Activated CD4-positive, CD25-positive, alpha-beta regulatory T cell (primary cell): ENCODE results near the gene LMAN1.

Experiments
- DNase-seq, 4 experiments: peaks; one replicate each; lab custom pipeline; 2025; lab: John Stamatoyannopoulos, UW

The LMAN1 gene

DNA sequence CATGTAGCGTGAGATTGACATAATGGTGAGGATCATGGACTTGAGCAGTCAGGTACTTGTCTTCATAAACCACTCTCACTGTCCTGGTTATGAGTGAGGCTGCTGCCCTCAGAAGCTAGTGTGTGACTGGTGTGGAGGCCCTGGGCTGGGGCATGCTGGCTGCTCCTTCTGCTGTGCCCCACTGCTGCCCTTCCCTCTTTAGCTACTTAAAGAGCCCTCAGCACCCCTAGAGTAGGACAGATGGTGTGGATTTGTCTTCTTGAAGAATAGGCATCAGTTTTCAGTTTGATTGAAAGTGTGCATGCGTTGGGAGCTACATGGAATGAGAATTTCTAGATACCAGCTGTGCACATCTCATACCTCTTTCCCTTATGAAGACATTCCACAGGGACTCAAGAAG lies 56.1 kb downstream of the LMAN1 start:
- no peak for DNase-seq

DNA sequence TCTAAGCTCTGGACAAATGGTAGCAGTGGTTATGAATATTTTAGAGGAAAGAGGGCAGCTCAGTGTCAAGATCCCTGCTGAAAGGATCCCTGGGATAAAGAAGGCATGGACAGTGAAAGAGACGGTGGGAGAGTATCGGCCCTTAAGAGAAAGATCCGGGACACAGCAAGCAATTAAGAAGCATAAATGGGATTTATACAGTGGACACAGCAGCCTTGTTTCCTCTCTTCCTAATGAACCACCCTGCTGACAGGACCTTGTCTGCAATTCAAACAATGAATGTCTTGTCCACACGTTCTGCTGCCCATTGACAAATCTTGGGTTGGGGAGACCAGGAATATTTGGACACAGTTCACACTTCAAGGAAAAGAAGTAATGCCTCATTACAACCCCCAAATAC lies 57.1 kb downstream of the LMAN1 start:
- no peak for DNase-seq

DNA sequence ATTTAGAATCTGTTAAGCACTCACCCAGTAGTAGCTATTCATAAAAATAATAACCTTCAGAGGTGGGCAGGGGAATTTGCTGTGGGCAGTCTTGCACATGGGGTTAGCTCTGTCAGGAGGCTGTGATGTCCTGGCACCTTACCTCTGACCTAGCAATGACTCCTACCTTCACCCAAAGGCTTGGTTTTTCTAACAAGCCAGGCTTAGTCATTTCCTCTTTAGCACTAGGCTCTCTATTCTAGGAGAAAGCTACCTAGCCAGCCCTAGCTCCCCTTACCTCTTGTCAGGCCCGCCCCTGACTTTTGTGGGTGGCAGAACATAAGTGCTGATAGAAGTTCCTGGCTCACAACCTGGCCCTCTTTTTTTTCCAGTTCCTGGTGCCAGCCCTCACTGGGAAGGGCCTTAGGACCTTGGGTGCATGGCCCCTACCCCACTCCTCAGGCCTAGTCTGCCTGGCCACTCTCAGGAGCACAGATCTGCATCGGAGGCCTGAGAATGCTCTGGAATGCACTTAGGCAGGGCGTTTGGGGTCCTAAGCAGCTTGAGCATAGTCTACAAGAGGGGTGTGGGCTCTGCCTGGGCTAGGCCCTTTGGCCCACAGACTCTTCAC lies 58.3 kb downstream of the LMAN1 start:
- no peak for DNase-seq

DNA sequence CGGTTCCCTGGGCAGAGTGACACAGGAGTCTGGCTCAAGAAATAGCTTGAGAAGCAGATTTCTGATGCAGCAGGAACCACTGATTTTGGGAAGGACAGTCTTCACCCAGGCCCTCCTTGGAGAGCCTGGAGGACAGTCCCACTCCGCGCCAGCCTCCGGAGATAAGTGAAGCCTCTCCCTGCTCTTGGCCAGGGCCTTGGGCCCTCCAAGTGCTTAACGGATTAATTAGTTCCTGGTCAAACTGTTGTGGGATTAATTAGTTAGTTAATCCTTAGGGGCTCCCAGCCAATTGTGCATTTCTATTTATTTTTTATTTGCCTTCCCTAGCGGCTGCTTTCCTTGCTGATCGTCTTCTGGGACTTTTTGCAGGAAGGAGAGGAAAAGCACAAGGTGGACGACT lies 60.2 kb downstream of the LMAN1 start:
- no peak for DNase-seq

DNA sequence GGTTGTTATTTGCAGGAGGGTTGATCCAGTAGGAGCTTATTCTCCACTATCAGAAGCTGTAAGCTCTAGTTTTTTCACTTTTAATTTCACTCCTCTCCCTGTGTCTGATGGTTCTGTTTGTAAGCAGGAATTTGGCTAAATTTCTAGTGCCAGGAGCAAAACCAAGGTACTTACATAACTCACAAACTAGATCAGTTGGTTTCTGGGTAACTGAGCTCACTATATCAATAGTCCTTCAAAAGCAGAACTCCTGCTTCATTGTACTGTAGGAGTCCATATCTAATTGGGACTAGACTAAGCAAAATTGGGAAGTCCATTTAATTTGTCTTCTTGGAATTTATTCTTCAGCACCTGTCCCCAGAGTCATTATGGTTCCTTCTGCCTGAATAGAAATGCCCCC lies 65.7 kb downstream of the LMAN1 start:
- no peak for DNase-seq

DNA sequence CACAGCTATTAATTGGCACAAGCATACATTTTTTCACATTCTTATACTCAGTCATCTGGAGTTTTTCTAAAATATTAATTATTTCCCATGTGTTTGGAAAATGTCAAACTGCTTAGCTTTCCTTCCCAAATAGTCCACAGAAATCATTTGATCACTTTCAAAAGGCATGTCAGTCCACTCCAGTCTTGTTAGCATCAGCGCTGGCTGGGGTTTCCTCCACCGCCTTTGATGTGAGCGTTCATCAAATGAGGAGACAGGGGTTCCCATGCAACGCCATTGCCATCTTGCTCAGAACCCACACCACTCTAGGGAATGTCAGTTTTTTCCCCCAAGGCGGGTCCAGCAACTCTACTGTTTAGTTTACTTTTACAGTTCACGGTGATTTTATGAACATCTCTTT lies 72.7 kb downstream of the LMAN1 start:
- no peak for DNase-seq

DNA sequence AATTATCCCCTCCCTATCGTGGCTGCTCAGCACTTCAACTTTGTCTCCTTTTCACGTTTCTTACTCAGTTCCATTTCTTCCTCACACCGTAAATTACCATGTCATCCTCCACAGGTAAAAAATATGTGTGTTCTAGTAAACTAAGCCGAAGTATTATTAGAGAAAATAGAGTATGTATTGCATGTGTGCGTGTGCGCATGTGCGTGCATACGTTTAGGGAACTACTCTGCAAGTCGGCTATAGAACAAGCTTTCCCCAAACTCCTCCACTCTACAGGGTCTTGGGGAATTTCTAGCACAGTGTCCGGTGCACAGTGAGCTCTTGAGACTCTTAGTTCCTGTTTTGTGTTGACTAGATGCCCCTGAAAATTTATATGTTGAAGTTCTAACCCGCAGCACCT lies 76.7 kb downstream of the LMAN1 start:
- no peak for DNase-seq

DNA sequence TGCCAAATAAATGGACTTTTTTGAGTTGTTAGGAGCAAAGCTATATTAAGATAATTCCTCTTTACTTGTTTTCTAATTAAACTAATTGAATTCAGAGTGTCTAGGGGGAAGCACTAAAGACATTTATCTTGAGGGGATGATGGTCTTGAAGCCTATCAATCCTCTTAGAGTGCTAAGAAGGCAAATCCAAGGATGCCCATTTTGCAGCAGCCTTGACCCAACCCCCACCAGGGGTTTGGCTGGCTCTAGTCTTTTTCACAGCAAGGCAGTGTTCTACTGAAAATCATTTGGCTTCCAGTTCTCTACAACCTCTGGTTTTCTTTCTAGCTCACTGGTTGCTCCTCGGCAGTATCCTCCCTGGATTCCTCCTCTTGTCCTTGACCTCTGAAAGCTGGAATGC lies 79.3 kb downstream of the LMAN1 start:
- no peak for DNase-seq

DNA sequence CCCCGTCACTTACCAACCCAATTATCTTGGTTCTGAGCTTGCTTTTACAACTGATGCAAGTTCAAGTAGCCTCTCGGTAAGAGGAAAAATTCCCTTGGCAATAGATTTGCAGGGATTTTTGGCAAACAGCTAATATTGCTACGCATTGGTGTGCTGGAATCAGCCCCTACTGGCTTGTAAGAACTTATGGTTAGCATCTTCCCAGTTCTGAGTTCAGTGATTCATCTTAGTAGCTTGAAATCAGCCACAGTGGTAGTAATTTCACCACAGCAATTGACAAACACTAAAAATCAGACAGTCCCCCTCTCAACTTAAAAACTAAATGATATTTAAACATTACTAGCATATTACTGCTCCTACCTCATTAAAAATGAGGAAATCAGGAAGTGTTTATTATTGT lies 79.9 kb downstream of the LMAN1 start:
- DNase-seq: no peak

DNA sequence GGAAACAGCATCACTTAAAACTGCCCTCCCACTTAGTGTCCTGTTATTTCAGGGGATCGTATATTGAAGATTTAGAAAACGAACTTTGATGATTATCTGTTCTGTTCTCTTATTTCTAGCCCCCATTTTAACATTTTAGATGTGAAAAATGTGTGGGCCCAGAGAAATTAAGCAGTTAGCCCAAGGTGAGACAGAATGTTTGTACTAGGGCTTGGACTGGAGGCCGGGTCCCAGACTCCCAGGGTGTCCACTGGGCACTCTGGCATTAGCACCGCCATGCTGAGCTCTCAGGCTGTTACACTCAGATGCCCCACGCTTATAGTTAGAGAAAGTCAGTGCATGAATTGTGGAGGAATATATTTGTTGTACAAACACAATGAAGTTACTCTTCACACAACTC lies 80.3 kb downstream of the LMAN1 start:
- no peak for DNase-seq
